ENCODE measurements around the gene CCDC112. TPM values are rescaled to one million over a fixed set of nuclear protein-coding genes. Genes with fewer than 3 reads are reported as not detected.

Gene CCDC112
- total RNA-seq, 1 experiment from 2014 or later, result 13.0 TPM

- Mint-ChIP-seq H3K27me3 (ENCODE audit: low read depth) (no peaks in the 10 kb centered on the region), H3K36me3 (ENCODE audit: insufficient read depth in 1 of 3, low read depth in 3 of 3) (peaks cover 0 to 13% (median 7%) of the 10 kb centered on the region in 3 experiments; a peak in 5 of 7 replicates), H3K9me3 (no peaks in the 10 kb centered on the region), H3K4me1 (no peaks in the 10 kb centered on the region), H3K4me3 (no peak overlapping the region), H3K27ac (no peak overlapping the region; a peak in 1 of 7 replicates)
- no peak overlapping the region for H2BK5ac ChIP-seq (ENCODE audit: insufficient read length, low read length)
- H4K8ac ChIP-seq (replicated peaks; ENCODE audit: insufficient read length, low read depth, low read length), result no peak overlapping the region
- H2BK12ac ChIP-seq (ENCODE audit: insufficient read length, low read depth, low read length), result no peak overlapping the region
- no peak overlapping the region for H3K27ac ChIP-seq (ENCODE audit: insufficient read length, low read depth, low read length)
- H3T11ph ChIP-seq (ENCODE audit: low read length), result no peak overlapping the region
- H2BK20ac ChIP-seq (ENCODE audit: low read depth, low read length, poor library complexity, severe bottlenecking), result no peak overlapping the region
- no peaks in the 10 kb centered on the region for H3K9me3 ChIP-seq (ENCODE audit: control insufficient read depth, low read depth, low read length)
- no peak overlapping the region for H3K4ac ChIP-seq (ENCODE audit: low read depth, low read length)
- no peak overlapping the region for H3K14ac ChIP-seq (ENCODE audit: insufficient read depth, low read length)
- no peak overlapping the region for H4K5ac ChIP-seq (ENCODE audit: insufficient read length, low read depth, low read length)
- no peak overlapping the region for H3K9ac ChIP-seq (ENCODE audit: extremely low read depth, insufficient read length, low read length)
- no peak overlapping the region for H4K91ac ChIP-seq (ENCODE audit: insufficient read length, low read depth, low read length)
- no peaks in the 10 kb centered on the region for H3K27me3 ChIP-seq (ENCODE audit: insufficient read depth, low read length)
- no peak overlapping the region for H3K23ac ChIP-seq (ENCODE audit: insufficient read length, low read depth, low read length)
- H3K18ac ChIP-seq (ENCODE audit: insufficient read length, low read depth, low read length), result no peak overlapping the region
- no peaks in the 10 kb centered on the region for H3K4me1 ChIP-seq (ENCODE audit: insufficient read depth, low read length)
- H2AFZ ChIP-seq (ENCODE audit: low read length), result no peak overlapping the region
- H3K56ac ChIP-seq (ENCODE audit: insufficient read length, low read depth, low read length), result no peak overlapping the region
- H3K79me1 ChIP-seq (ENCODE audit: insufficient read depth, low read depth, low read length, poor library complexity, severe bottlenecking), result no peaks in the 10 kb centered on the region
- no peak overlapping the region for H2BK15ac ChIP-seq (ENCODE audit: low read depth, low read length)
- H3K4me2 ChIP-seq (ENCODE audit: insufficient read depth, insufficient read length, low read length), result no peak overlapping the region
- H2BK120ac ChIP-seq (ENCODE audit: low read depth, low read length, poor library complexity, severe bottlenecking), result no peak overlapping the region
- no peaks in the 10 kb centered on the region for H4K20me1 ChIP-seq (ENCODE audit: control insufficient read depth, insufficient read depth, insufficient read length)
- no peak for TF ChIP-seq CTCF (conservative IDR thresholded peaks at IDR 0.05)
- H3K79me2 ChIP-seq (ENCODE audit: insufficient read depth, low read length), result no peaks in the 10 kb centered on the region
- H3K23me2 ChIP-seq (ENCODE audit: insufficient read length, low read depth, low read length, poor library complexity, severe bottlenecking), result no peaks in the 10 kb centered on the region
- no peak for DNase-seq
- no peak overlapping the region for H2AK5ac ChIP-seq (ENCODE audit: insufficient read length, low read length)
Measured at GRCh38 chr5:115243412-115243811, 53.0 kb downstream of the CCDC112 start.

All from H9 (cell line).